Inflammatory macrophage treated with lipopolysaccharide for 4 hours (primary cell): ENCODE results near the gene AIG1.
A peak's percentile ranks its signal among the peaks of the same experiment; 100 is the strongest.

Source experiments
- DNase-seq: peaks from one replicate; pipeline ENCODE4 v3.0.0-alpha.2; 2020

The AIG1 gene

DNA sequence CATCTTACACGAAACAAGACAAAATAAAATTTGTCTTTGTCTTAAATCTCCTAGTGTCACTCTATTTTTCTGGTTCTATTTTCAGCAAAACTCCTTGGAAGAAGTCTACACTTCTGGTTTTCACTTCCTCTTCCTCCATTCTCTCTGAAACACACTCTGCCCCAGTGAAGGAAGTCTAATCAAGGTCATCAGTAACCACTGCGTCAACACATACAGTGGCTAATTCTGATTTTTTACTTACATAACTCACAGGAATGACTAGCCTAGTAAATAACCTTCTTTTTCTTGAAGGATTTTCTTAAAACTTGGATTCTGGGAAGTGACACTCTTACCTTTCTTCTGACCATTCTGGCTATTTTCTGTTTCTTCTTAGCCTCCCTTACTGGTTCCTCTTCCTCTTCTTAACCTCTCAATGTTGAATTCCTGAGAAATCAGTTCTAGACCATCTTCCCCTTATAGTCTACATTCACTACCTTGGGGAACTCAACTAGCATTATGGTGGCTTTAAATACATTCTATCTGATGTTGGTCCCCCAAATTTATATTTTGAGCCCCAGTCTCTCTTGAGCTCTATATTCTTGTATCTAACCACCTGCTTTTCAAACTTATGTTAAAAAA, 37.5 kb downstream of the AIG1 start:
- DNase-seq = peak; percentile 81

DNA sequence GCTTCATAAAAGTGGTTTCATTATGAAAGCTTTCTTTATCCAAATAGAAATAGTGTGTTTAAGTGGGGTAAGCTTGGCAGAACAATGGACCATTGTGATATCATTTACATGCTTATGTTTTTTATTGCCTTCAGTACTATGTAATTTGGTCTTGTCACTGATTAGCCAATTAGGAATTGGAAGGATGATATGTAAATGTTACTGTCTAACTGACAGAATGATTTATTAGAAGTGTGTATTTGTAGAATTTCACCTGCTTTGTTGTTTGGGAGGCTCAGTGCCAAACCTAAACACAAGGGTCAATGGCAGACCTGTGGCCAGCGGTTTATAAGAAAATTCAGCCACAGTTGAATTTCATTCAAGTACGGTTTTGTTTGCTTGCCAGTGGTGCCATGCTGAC, 39.0 kb downstream of the AIG1 start:
- DNase-seq = no peak

DNA sequence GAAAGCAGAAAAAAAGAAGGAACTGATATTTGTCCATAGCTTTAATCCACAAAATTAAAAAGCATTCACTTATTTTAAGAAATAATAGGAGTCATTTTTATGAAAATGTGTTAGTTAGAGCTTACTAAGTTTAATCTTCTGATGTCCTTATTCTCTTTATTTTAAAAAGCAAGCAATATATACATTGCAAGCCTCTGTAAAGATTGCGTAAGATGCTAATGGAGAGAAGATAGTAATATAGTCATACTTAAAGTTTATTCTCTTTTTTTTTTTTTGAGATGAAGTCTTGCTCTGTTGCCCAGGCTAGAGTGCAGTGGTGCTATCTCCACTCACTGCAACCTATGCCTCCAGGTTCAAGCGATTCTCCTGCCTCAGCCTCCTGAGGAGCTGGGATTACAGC, 39.7 kb downstream of the AIG1 start:
- no peak for DNase-seq

DNA sequence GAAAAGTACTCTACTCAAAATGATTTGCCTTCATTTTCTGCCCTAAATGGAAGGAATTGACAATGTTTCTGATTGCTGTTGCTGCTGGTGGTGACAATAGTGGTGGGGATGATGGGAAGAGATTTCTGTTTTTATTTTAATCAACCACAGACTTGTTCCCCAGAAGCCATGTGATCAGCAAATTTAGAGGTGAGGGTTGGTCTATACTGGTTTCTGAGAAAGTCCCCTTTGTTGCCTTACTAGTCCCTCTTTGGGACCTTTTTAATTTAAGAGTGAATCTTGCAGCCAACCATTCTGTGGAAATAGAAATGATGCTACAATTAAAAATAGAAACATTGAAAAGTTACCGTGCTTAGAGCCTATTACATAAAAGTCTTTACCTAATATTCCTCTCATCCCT, 43.2 kb downstream of the AIG1 start:
- DNase-seq = no peak

DNA sequence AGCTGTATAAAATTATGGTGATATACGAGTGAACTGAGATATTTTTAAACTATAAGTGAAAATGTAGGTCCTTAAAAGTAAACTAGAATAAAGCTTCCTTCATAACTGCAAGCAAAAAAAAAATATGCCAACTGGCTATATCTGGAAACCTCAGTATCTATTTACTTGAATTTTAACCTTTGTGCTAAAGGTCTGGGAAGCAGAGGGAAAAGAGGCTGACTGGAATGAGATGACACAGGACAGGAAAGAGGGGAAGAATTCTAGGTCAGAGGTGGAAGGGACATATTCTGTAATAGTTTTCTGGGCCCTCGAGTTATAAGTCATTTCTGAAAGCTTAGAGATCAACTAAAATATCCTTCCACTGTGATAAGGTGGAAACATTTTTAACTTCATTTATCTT, 46.8 kb downstream of the AIG1 start:
- DNase-seq = no peak

DNA sequence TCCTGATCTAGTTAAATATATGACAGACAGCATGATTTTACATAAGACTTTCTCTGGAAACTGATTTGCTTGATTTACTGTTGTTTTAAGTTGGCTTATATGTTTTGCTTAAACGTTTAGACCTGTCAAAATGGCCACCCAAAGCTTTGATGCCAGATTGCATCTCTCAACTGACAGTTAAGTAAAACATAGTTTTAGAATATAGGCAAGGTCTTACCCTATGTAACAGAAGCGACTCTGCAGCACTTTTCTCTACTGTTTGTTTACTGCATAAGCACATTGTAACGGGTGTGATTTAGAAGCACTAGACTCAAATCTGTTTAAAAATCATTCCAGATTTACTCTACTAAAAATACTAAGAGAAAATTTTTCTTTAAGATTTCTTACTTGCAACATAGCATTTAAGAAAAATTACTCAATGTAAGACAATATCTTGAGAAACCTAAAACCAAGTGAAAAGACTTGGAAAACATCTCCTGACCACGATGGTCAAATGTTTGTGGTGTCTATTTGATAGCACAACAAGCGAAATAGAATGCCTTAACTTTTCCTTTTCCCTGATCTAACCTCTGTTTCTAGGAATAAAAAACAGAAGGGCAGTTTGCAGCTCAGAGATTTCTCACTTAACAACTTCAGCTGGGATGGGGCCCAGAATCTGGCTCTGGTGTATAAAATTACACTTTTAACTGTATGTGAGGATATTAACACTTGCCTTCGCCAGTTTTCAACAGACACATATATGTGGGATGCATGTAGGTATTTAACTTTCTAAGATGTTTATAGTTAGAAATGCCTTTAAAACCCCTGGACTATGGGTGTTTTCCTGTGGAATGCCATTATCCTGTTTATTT, 47.4 kb downstream of the AIG1 start:
- DNase-seq = no peak

DNA sequence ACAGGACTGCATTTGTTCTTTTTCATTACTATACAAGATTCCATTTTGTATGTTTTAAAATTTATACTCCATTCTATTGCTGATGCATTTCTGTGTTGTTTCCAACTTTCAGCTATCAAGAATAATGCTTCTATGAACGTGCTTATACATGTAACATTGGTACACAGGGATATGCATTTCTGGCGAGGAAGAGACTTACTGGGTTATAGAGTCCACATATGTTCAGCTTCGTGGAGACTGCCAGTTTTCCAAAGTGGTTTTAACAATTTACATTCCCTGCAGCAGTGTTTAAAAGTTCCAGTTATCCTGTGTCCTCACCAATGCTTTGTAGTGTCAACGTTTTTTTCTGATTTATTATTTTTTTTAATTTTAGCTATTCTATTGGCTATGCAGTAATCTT, 48.5 kb downstream of the AIG1 start:
- DNase-seq = no peak

DNA sequence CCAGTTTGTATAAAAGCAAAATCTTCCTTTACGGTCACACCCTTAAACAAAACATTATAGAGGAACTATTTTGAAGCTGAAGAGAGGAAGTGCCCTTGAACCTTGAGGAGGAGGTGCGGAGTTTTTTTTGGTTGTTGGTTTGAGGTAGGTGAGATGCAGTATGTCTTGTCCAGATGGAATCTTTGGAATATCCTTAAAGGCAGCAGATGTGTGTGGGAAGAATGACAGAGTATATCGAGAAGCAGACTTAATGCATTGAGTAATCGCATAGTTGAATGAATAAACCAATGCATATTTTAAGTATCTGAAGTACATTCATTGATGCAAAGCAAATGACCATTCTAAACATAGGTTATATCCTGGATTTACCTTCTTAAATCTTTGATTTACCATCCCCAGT, 49.9 kb downstream of the AIG1 start:
- DNase-seq = no peak

DNA sequence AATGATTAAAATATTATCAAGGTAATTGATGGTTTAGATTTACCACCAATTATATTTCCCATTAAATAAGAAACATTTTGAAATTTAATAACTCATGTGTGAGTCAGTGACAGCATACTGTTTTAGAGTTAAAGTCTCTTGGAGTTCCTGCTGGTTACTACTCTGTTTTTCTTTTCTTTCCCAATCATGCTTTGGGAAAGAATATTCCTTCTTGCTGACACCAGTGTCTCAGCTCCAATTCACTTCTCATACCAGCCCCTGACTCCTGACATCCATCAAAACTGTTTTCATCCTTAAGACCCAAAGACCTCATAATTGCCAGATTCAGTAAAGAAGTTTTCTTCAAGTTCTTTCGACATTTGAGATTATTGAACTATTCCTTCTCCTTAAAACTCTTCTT, 50.3 kb downstream of the AIG1 start:
- DNase-seq = no peak

DNA sequence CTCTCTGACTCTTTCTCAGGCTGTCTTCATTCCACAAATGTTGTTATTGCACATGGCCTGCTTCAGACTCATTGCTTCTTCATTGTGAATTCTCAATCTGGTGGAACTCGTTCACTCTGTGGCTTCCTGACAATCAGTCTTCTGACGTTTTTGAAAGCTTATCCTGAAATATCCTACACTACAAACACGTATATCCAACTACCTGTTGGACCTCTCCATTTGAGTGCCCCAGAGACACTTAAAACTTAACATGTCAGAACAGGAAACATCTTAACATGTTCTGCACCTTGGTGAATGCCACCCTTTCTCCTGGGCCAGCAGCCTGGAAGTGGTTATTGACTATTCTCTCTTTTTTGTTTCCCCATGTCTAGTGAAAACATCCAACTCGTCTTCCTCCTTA, 50.8 kb downstream of the AIG1 start:
- DNase-seq = no peak

DNA sequence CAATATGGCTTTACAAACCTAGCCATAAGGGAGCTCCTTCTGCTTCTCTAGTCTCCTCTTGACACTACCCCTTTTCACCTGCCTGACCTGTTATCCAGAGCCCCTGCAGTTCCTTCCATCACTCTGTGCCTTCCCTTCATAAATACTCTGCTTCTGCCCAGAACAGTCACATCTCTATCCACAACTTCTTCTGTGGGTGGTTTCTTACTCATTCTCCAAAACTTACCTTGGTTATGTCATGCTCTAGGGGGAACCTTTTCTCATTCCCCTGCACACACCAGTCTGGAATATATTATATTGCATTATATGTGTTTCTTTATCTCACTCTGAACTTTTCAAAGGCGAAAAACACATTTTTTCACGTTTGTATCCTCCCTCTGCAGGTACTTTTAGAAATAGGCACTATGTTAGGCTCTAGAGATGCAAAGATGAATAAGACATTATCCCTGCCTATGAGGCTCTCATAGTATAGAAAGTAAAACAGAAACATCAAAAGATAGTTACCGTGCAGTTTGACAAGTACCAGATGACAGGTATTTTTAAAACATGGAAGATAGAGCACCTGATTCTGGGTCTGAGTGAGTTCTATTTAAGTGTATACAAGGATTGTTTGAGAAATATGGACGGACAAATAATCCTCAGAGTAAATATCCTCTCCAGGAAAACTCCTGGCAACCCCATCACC, 51.5 kb downstream of the AIG1 start:
- DNase-seq = no peak

DNA sequence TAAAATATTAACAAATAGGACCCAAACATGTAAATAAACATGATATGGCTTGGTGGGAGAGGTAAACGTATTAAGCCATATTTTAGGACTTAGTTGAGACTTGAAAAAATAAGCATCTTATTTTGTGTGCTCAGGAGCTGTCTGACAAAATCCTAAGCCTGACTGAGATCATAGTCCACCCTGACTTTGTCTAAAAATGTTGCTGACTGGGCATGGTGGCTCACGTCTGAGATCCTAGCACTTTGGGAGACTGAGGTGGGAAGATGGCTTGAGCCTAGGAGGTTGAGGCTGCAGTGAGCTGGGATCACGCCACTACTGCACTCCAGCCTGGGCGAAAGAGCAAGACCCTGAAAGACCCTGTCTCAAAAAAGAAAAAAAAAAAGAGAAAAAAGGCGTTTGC, 52.1 kb downstream of the AIG1 start:
- DNase-seq = no peak

DNA sequence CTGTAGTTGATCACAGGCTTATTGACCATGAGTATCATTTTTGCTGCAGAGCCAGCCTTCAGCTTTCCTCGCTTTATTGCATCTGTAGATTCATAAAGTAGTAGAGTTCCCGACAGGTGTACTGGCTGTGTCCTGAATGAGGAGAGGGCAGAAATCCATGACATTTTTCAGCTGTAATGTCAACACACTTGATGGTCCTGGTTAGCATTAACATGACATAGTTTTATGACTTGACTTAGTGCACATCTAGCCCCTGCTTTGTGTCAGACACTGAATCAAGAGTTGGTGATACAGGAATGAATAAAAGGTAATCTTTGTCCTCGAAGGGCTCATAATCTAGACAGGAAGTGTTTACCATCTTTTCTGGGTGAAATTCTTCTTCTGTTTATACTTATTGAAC, 55.0 kb downstream of the AIG1 start:
- no peak for DNase-seq

DNA sequence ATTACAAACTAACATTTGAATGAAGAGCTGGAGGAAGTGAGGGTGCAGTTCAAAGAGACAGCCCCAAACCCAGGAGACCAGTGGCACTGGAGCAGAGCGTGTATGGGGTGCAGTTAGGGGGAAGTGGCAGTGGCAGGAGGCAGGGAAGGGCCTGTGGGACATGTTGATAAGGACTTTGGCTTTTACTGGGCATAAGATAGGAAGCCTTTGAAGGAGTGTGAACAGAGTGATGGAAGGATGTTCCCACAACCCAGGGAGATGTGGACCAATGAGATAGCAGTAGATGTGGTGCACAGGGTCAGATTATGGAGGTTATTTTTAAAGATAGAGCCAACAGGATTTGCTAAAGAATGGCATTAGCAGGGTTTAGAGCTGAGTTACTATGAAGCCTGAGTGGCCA, 56.4 kb downstream of the AIG1 start:
- no peak for DNase-seq

DNA sequence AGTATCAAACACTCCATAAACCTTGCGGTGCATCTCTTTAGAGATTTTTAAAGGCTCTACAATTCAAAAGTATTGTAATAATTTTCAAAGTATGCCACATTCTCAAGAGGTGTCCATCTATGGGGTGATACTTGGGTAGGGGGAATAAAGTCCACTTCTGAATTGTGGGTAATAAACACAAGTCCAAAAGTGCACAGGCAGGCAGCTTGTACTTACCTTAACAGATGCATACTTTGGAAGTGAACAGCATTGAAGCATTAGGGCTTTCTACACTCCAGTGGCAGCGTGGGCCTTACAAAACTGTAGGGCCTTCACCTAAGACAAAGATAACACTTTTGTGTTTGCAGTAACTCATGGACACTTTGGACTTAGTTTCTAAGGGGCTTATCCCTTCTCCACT, 58.6 kb downstream of the AIG1 start:
- no peak for DNase-seq

DNA sequence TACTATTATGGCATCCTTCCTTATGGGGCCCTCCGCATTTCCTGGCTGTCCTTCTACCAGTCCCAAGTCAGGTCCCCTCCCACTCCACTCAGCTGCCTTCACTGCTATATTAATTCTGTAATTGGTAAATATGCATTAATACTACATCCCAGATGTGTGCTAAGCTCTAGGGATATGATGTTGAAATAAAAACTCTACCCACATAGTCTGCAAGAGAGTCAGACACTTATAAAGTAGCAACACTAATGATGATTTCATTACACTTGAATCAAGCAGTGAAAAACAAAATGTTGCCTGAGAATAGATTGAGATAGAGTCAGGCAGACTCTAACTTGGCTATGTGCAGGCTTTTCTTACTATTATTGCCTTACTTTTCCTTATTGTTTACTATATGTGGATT, 62.4 kb downstream of the AIG1 start:
- peak; percentile 5 for DNase-seq

DNA sequence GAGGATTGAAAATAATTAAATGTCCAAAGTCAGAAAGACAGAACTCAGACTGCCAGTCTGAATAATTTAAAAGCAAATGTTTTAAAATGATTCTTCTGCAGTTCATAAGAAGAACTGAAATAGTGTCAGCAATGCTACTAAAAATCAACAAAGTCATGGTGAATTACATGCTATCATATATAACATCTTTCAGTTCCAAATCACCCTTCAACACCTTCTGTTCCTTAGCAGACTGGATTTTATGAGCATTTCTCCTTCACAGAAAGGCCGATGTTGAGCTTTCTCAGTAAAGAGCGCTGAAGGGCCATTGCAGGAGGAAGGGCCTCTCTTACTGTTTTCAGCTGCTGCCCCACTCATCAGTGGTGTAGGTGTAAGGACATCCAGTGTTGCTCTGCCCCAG, 63.3 kb downstream of the AIG1 start:
- no peak for DNase-seq

DNA sequence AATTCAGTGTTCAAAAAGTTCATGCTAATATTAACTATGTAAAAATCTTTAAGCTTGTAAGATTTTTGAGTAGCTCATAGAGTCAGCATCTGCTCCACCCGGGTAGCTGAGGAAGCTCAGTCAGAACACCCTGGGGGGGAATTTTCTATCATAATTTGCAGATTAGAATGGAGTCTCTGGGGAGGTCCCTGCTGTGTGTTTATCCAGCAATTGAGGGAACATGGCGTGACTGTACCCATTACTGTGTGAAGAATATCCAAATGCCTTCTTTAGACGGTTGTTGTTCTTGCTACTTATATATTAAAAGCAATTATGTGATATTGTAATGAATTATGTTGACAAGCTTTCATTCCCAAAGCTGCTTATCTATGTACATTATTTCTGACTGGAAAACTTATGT, 64.8 kb downstream of the AIG1 start:
- DNase-seq = no peak

DNA sequence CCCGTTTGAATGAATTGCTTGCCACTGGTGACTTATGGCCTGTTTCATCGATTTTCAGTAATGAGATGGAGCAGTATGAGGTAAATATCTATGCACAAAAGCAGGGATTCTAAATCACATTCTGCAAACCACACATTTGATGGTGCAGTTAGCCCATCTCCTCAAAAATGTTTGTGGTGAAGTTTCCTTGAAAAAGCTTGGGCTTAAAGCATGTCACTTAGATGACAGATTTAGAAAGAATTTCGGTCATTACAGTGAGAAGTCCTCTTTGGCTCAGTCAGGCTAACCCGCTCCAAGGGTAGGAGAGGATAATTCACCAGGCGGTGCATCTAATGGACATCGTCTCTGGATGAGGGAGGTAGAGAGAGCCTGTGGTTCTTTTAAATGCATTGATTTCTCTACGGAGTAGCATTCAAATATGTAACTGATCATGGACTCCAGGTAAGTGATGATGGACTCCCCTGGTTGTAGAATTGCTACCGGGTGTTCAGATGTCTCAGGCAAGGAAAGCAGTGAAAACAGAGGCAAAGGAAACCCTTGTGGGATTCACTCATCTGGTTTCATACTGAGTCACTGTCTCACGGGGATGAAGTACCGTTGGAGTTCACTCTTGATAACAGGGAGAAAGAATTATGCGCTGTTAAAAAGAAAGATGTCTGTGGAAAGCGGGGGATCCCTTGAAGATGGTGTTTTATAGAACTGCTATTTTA, 65.3 kb downstream of the AIG1 start:
- DNase-seq = no peak

DNA sequence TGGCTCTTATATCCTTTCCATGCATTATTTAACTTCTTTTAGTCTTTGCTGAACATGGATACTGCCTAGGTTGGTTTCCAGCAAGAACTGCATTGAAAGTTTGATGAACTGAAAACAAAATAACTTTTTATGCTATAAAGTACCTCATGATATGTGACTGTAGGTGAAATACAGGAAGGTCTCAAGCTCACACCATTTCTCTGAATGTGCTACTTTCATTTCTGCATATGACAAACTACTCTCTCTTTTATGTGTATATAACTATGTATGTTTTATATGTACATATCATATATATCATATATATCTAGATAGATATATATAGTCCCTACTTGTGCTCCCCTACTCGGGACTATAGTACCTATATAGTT, 65.9 kb downstream of the AIG1 start:
- no peak for DNase-seq

DNA sequence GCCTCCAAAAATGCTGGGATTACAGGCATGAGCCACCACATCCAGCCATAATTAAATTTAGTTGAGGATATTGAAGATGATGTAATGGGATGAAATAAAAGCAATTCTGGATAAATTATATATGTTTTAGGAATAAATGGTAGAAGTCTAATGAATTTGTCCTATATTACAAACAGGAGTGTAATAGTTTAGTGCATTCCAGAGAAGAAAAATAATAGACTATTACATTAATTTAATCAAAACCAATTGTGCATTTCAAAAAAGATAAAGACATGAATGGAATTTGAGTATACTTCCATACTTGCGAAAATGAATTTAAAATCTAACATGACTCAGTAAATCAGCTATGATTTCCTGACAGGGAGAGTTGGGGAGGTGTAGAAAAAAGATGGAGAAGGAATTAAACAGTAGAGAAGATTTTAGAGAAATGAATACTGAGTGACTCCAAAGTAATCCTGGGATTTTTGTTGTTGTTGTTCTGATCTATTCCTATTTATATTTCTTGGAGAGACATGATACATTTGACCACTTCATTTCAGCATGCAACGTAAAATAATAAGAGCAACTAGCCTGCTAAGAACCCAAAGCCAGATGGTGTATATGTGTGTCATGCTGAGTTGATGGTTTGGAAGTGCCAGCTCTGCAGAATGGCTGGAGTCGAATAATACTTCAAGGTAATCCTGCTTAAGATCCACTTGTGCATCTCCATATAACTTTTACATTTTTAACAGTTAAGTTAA, 67.4 kb downstream of the AIG1 start:
- DNase-seq = no peak

DNA sequence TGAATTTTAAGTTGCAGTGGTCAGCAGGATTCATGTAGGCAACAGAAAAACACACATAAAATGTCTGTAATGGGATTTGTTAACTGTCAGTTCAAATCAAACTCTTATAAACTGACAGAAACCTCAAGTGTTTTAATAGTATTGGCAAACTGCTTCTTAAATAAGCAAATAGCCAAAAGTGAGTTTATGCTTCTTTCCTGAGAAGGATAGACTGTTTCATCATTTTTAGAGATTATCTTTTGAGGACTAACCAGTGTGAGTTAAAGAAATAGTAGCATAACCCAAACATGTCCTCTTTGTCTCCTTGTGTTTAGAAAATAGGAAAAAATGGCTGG, 68.0 kb downstream of the AIG1 start:
- DNase-seq = no peak

DNA sequence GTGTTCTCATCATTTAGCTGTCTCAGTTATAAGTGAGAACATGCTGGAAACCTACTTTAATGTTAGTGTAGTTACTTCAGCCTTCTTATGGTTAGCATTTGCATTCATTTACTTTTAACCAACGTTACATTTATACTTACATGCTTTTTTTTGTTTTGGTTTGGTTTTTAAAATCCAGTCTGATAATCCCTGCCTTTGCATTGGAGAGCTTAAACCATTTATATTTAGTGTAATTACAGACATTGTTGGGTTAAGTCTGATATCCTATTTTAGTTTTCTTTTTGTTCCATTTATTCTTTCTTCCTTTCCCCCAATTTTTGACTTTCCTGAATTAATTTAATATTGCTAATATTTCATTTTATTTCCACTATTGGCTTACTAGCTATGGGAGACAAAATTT, 70.2 kb downstream of the AIG1 start:
- no peak for DNase-seq
